CD4-positive, alpha-beta T cell (primary cell): ENCODE measurements around the gene ANAPC7. TPM values are rescaled to one million over a fixed set of nuclear protein-coding genes. Genes with fewer than 3 reads are reported as not detected.

Experiments
- ATAC-seq: fragments of 200-7000 bp; cut with Tn5 transposase; one replicate; pipeline ENCODE4 v1.10.0; 2022; ENCODE audit warnings: mild to moderate bottlenecking; ENCODE audit not compliant: poor library complexity
- CTCF ChIA-PET: fragments of 350-600 bp; sonication (Branson Sonifier 250); formaldehyde crosslinking; loops from one replicate; lab custom pipeline; 2021; ENCODE audit warnings: antibody characterized with exemption, inconsistent platforms; lab: Charles Lee
- POLR2A ChIA-PET: fragments of 350-600 bp; sonication (Branson Sonifier 250); formaldehyde crosslinking; loops from one replicate; lab custom pipeline; 2021; ENCODE audit warnings: antibody characterized with exemption, inconsistent platforms; lab: Charles Lee
- DNase-seq, 14 experiments: peaks; one replicate each; pipeline ENCODE4 v3.0.0-alpha.2; 2013 to 2020; ENCODE audit warnings: mixed read lengths in 2 of 14
- H3K27ac ChIP-seq, 2 donors: one replicate each; pipeline versions ENCODE4 v1.5.1 to v1.7.0; 2013; ENCODE audit warnings: low read length in 2 of 2, low read depth in 1 of 2, mild to moderate bottlenecking in 1 of 2
- H3K27me3 ChIP-seq, 2 experiments: 1 replicate in 1 of 2; 2 replicates in 1 of 2; pipeline versions ENCODE4 v1.6.1 to v1.7.0; 2013; ENCODE audit warnings: low read length in 2 of 2, control low read depth in 1 of 2, mild to moderate bottlenecking in 1 of 2, moderate library complexity in 1 of 2; ENCODE audit not compliant: insufficient read depth in 2 of 2, control insufficient read depth in 1 of 2
- H3K36me3 ChIP-seq: one replicate; pipeline ENCODE4 v1.6.1; 2013; ENCODE audit warnings: low read length, control low read depth; ENCODE audit not compliant: insufficient read depth
- H3K4me1 ChIP-seq: one replicate; pipeline ENCODE4 v1.6.1; 2013; ENCODE audit warnings: low read length, control low read depth; ENCODE audit not compliant: insufficient read depth
- H3K4me3 ChIP-seq: one replicate; pipeline ENCODE4 v1.5.1; 2013; ENCODE audit warnings: mild to moderate bottlenecking, low read length, moderate library complexity
- H3K9me3 ChIP-seq, 2 experiments: 1 replicate in 1 of 2; 2 replicates in 1 of 2; pipeline versions ENCODE4 v1.6.1 to v1.7.0; 2013; ENCODE audit warnings: low read length in 2 of 2, mild to moderate bottlenecking in 2 of 2, control low read depth in 1 of 2, moderate library complexity in 1 of 2; ENCODE audit not compliant: control insufficient read depth in 1 of 2, insufficient read depth in 1 of 2
- H3K27ac Mint-ChIP-seq: one replicate; pipeline ENCODE4 v1.8.0; 2020; ENCODE audit warnings: mixed read lengths
- H3K27me3 Mint-ChIP-seq: one replicate; pipeline ENCODE4 v1.8.0; 2021; ENCODE audit warnings: mixed read lengths
- H3K36me3 Mint-ChIP-seq: one replicate; pipeline ENCODE4 v1.8.0; 2021; ENCODE audit warnings: low read depth, mixed read lengths
- H3K4me1 Mint-ChIP-seq: one replicate; pipeline ENCODE4 v1.8.0; 2021; ENCODE audit warnings: low read depth, mixed read lengths
- H3K4me3 Mint-ChIP-seq: one replicate; pipeline ENCODE4 v1.8.0; 2020; ENCODE audit warnings: mild to moderate bottlenecking, mixed read lengths
- H3K9me3 Mint-ChIP-seq: one replicate; pipeline ENCODE4 v1.8.0; 2020; ENCODE audit warnings: mixed read lengths
- CTCF ChIP-seq: fragments of 200-600 bp; IDR thresholded peaks from one replicate; pipeline ENCODE4 v1.8.0; 2022; ENCODE audit warnings: antibody characterized with exemption, mild to moderate bottlenecking
- intact Hi-C, 2 experiments: fragments of 100-400 bp; cut with DNase I in 1 of 2; cut with micrococcal nuclease in 1 of 2; formaldehyde crosslinking; loops; one replicate each; pipeline versions ENCODE4 v1.15.1 to v1.9.0; 2023 to 2025; cut with DNase I, micrococcal nuclease
- total RNA-seq, 174 experiments: library from RNA in 2 of 174; stranded (reverse) in 2 of 174; gene quantifications; one replicate each; pipeline ENCODE4 v1.2.3 and lab custom pipeline; 2021 to 2026

ANAPC7 gene
- total RNA-seq, 2 experiments from 2014 or later, result 16.4 to 18.2 TPM

GRCh38 chr12:110333201-110333600 lies 70.3 kb downstream of the ANAPC7 start:
- no peak for DNase-seq
- TF ChIP-seq CTCF, result no peak
- Mint-ChIP-seq H3K36me3 (peaks cover 97% of the 10 kb centered on the region), H3K27ac (no peak overlapping the region), H3K4me1 (peaks cover 11% of the 10 kb centered on the region), H3K27me3 (no peaks in the 10 kb centered on the region), H3K9me3 (no peaks in the 10 kb centered on the region), H3K4me3 (no peak overlapping the region)
- H3K4me1 ChIP-seq, result no peaks in the 10 kb centered on the region
- POLR2A ChIA-PET, result interaction anchor here (1.4 kb wide), 1 partner anchor 15 kb away, joined by 3 read pairs; no protein-coding TSS in a partner anchor
- intact Hi-C loops, result no loop called here
- H3K27me3 ChIP-seq, result no peaks in the 10 kb centered on the region
- CTCF ChIA-PET, result no interaction called here
- H3K4me3 ChIP-seq, result no peak overlapping the region
- no peaks in the 10 kb centered on the region for H3K9me3 ChIP-seq
- no peak for ATAC-seq
- H3K27ac ChIP-seq, result no peak overlapping the region
- H3K36me3 ChIP-seq, result peaks cover 81% of the 10 kb centered on the region

- TF ChIP-seq CTCF, result no peak
- Mint-ChIP-seq H3K4me3 (no peak overlapping the region), H3K27ac (no peak overlapping the region), H3K9me3 (no peaks in the 10 kb centered on the region), H3K36me3 (peaks cover 95% of the 10 kb centered on the region), H3K27me3 (no peaks in the 10 kb centered on the region), H3K4me1 (peaks cover 20% of the 10 kb centered on the region)
- no peaks in the 10 kb centered on the region for H3K27me3 ChIP-seq
- ATAC-seq (no peak), DNase-seq (no peak)
- peaks cover 81% of the 10 kb centered on the region for H3K36me3 ChIP-seq
- POLR2A ChIA-PET, result interaction anchor here (1.2 to 1.3 kb wide), 2 partner anchors 9 to 24 kb away, joined by 3 to 5 read pairs; no protein-coding TSS in a partner anchor
- no peaks in the 10 kb centered on the region for H3K9me3 ChIP-seq
- no peak overlapping the region for H3K4me3 ChIP-seq
- intact Hi-C loops, result no loop called here
- no peak overlapping the region for H3K27ac ChIP-seq
- CTCF ChIA-PET, result interaction anchor here (1.0 kb wide), 1 partner anchor 23 kb away, joined by 3 read pairs; no protein-coding TSS in a partner anchor
- no peaks in the 10 kb centered on the region for H3K4me1 ChIP-seq
These were observed 73.0 kb downstream of the ANAPC7 start for GRCh38 chr12:110330544-110330943.

GRCh38 chr12:110330124-110330523 lies 73.4 kb downstream of the ANAPC7 start:
- no peaks in the 10 kb centered on the region for H3K27me3 ChIP-seq
- H3K4me1 Mint-ChIP-seq, result peaks cover 20% of the 10 kb centered on the region
- POLR2A ChIA-PET, result interaction anchor here (1.2 to 1.3 kb wide), 2 partner anchors 8 to 24 kb away, joined by 3 to 5 read pairs; no protein-coding TSS in a partner anchor
- intact Hi-C loops, result no loop called here
- DNase-seq (no peak), ATAC-seq (no peak)
- H3K36me3 Mint-ChIP-seq, result peaks cover 94% of the 10 kb centered on the region
- no peaks in the 10 kb centered on the region for H3K27me3 Mint-ChIP-seq
- no peaks in the 10 kb centered on the region for H3K9me3 ChIP-seq
- no peak overlapping the region for H3K27ac ChIP-seq
- TF ChIP-seq CTCF, result no peak
- no peak overlapping the region for H3K27ac Mint-ChIP-seq
- H3K9me3 Mint-ChIP-seq, result no peaks in the 10 kb centered on the region
- H3K4me3 ChIP-seq, result no peak overlapping the region
- peaks cover 79% of the 10 kb centered on the region for H3K36me3 ChIP-seq
- CTCF ChIA-PET, result interaction anchor here (1.0 kb wide), 1 partner anchor 23 kb away, joined by 3 read pairs; no protein-coding TSS in a partner anchor
- H3K4me1 ChIP-seq, result no peaks in the 10 kb centered on the region
- no peak overlapping the region for H3K4me3 Mint-ChIP-seq
